Fibroblast of skin of scalp (primary cell): ENCODE data around the gene EEIG2. TPM values are rescaled to one million over a fixed set of nuclear protein-coding genes. Genes with fewer than 3 reads are reported as not detected.
"Not testable (repeated sequence)": the region's sequence is repeated elsewhere in the genome, so short reads cannot be mapped to it uniquely, and the experiment has no call there.

Experiments
- DNase-seq: peaks from one replicate; pipeline ENCODE4 v3.0.0-alpha.2; 2013
- polyA plus RNA-seq, 2 experiments: library from polyadenylated mRNA; unstranded; fragments of 120-200 nt; gene quantifications; one replicate each; pipeline ENCODE4 v1.2.1, GENCODE V29; 2013; ENCODE audit not compliant: insufficient read length in 2 of 2

EEIG2 gene
- polyA plus RNA-seq (2013, experiment 1 of 2; ENCODE audit: insufficient read length) = 5.8 TPM
- polyA plus RNA-seq (2013, experiment 2 of 2; ENCODE audit: insufficient read length) = 6.4 TPM

DNA sequence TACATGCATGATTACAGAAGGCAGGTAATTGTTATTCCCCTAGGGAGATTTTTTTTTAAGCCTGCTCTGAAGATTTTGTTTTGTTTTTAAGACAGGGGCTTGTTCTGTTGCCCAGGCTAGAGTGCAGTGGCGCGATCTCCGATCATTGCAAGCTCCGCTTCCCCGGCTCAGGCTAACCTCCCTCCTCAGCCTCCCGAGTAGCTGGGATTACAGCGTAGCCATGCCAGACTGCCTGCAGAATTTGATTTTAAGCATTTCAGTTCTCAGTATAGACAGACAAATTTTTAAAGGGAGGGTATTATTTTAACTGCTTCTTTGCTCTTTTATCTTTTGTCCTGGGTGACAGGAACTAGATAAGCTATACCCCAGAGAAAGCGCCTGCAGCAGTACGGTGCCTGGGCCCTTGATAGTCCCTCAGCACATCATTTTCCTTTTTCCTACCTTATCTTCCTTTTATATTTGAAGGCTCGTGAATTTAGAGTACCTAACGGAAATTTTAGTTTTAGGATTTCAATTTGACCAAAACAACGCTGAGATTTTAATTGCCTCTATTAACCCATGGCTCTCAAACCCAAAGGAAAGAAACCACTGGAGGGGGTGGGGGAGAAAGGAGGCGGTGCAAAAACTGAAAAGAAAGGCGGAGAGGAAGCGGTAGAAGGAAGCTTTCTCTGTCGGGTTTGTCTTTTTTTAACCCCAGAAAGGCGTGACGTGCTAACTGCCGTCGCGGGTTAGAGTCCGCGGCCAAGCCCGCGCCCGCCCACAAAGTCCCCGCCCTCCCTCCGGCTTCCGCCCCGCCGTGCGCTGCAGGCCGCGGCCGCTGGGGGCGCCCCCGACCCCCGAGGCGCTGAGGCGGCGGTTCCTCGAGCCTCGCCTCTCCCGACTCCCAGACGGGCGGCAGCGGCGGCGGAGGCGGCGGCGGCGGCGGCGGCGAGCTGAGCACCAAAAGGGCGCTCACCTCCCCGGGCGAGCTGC lies at the start of gene EEIG2:
Gene EEIG2, plus strand, starts transcription at position 886 of the 972 bp plus-strand sequence. CDS start 329 bp downstream, outside the sequence.
- peak; percentile 89 for DNase-seq

DNA sequence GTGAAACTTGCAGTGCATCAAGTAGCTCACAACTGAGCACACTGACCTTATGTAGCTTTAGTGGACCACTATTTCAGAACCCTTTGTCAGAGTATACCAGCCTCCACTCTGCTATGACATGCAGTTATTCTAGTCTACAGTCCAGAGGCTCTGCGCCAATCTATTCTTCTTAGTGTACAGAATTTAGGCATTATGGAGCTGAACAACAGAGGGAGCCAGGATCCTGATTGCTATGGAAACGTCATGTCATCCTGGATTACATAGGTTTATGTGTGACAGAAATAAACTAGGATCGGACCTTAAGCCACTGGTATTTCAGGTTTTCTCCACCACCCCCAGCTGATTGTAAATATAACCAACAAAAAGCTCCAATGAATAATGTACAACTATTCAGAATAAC lies 48.1 kb upstream of the EEIG2 start:
- DNase-seq = no peak

GRCh38 chr1:108512239-108513043 lies 47.5 kb upstream of the EEIG2 start:
- peak; percentile 45 for DNase-seq

DNA sequence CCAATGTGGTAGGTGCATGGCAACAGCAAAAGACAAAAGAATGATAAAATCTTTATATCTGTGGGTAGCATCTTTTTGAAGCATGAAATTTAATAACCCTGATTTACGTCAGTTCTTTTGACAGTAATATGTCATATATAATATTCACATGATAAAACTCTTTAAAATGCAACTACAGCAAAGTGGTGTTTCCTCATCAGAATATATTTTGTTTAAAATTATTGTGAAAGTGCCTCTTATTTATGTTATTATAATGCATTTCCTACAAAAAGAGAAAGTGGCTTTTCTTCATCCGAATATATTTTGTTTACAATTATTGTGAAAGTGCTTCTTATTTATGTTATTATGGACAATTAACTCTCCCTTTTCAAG lies 46.9 kb upstream of the EEIG2 start:
- DNase-seq = no peak

- not testable (repeated sequence) for DNase-seq
These were observed 46.0 kb upstream of the EEIG2 start for GRCh38 chr1:108513914-108514313.

GRCh38 chr1:108517301-108517897 lies 42.5 kb upstream of the EEIG2 start:
- DNase-seq = not testable (repeated sequence)

GRCh38 chr1:108521990-108522393 lies 37.9 kb upstream of the EEIG2 start:
- no peak for DNase-seq

DNA sequence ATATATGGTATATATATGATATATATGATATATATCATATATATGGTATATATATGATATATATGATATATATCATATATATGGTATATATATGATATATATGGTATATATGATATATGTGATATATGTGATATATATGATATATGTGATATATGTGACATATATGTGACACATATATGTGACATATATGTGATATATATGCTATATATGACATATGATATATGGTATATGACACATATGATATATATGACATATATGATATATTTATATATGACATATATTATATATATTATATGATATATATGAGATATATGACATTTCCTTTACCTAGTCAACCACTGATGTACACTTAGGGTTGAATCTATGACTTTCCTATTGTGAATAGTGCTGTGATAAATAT lies 36.1 kb upstream of the EEIG2 start:
- no peak for DNase-seq

- DNase-seq = no peak
These were observed 35.2 kb upstream of the EEIG2 start for GRCh38 chr1:108524676-108525075.

DNA sequence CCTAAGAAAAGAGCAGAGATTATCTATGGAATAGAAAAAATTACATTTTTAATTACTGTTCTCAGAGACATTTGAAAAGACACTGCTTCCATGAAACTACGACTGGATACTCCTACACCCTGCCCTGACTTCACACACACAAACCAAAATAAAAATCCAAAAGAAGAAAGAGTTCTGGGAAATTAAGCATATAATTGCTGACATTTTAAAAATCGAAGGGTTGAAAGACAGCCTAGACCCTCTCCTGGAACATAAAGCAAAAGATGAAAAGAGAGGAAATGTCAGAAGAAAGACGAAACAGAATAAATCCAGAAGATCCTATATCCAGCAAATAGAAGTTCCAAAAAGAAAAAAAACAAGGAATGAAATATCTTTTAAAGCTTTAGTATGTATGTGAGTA lies 32.8 kb upstream of the EEIG2 start:
- no peak for DNase-seq

GRCh38 chr1:108527837-108528236 lies 32.1 kb upstream of the EEIG2 start:
- no peak for DNase-seq

GRCh38 chr1:108531444-108531843 lies 28.5 kb upstream of the EEIG2 start:
- DNase-seq = no peak

DNA sequence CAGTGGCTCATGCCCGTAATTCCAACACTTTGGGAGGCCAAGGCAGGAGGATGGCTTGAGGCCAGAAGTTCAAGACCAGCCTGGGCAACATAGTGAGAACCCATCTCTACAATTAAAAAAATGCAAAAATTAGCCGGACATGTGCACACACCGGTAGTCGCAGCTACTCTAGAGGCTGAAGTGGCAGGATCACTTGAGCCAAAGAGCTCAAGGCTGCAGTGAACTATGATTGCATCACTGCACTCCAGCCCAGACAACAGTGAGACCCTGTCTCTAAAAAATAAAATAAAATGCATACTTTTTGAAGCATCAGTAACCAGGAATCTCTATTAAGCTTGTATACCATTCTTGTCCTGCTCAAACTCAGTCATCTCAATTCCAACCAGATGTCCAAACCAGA lies 27.2 kb upstream of the EEIG2 start:
- DNase-seq = no peak

GRCh38 chr1:108533351-108534083 lies 26.4 kb upstream of the EEIG2 start:
- no peak for DNase-seq

GRCh38 chr1:108534759-108535158 lies 25.1 kb upstream of the EEIG2 start:
- no peak for DNase-seq

- DNase-seq = not testable (repeated sequence)
These were observed 24.5 kb upstream of the EEIG2 start for GRCh38 chr1:108535315-108535897.

- DNase-seq = not testable (repeated sequence)
These were observed 23.9 kb upstream of the EEIG2 start for GRCh38 chr1:108536021-108536420.

DNA sequence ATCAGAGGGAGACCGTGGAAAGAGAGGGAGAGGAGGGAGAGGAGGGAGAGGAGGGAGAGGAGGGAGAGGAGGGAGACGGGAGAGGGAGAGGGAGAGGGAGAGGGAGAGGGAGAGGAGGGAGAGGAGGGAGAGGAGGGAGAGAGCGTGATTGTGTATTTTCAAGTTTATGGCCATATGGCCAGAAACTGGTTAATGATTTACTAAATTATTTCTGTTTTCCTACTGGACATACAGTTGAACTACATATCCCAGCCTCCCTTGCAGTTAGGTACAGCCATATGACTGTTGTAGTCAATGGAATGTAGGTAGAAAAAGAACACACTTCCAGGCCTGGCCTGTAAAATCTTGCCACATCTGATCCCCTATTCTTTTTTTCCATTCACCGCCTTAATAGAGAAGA lies 23.1 kb upstream of the EEIG2 start:
- not testable (repeated sequence) for DNase-seq

- DNase-seq = no peak
These were observed 21.9 kb upstream of the EEIG2 start for GRCh38 chr1:108537976-108538375.

DNA sequence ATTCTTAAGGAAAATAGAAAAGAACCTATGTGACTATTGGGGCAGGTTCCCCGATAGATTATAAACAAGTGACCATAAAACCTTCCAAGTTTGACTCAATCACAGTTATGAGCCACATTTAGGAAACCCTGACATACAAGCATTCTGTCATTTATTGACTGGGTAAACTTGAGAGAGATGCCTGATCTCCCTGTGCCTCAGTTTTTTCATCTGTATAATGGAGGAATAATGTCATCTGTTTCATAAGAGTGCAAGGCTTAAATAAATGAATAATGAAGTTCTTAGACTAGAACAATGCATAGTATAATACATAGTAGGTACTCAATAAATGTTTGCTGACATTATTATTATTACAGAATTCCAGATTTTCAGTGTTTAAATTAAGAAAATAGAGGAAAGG lies 18.9 kb upstream of the EEIG2 start:
- DNase-seq = no peak

DNA sequence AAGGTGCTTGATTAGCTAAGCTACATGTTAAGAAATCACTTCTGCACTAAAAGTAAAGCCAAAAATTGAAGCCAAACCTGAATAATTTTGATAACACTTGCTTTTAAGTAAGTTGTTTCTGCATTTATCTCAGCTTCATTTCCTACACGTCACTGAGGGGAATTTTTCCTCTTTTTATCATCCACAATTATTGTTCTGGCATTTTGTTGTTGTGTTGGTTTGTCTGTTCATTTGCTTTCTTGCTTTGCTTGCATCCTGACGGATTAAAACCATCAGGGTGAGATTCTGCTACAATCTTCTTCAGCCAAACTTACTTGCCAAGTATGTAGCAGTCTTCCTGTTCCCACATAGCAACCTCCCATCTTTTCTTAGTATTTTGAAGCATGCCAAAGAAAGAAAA lies 18.0 kb upstream of the EEIG2 start:
- DNase-seq = no peak

- not testable (repeated sequence) for DNase-seq
These were observed 12.4 kb upstream of the EEIG2 start for GRCh38 chr1:108547493-108547892.
